ENCODE results near the gene IL1B.

- TF ChIP-seq POLR2A (IDR thresholded peaks at IDR 0.05) = peak; percentile 73
- TF ChIP-seq, protein P1, sequence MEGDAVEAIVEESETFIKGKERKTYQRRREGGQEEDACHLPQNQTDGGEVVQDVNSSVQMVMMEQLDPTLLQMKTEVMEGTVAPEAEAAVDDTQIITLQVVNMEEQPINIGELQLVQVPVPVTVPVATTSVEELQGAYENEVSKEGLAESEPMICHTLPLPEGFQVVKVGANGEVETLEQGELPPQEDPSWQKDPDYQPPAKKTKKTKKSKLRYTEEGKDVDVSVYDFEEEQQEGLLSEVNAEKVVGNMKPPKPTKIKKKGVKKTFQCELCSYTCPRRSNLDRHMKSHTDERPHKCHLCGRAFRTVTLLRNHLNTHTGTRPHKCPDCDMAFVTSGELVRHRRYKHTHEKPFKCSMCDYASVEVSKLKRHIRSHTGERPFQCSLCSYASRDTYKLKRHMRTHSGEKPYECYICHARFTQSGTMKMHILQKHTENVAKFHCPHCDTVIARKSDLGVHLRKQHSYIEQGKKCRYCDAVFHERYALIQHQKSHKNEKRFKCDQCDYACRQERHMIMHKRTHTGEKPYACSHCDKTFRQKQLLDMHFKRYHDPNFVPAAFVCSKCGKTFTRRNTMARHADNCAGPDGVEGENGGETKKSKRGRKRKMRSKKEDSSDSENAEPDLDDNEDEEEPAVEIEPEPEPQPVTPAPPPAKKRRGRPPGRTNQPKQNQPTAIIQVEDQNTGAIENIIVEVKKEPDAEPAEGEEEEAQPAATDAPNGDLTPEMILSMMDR (IDR thresholded peaks at IDR 0.05) = no peak
These were observed 18.3 kb downstream of the IL1B start for GRCh38 chr2:112818094-112818902.

Measured in right lobe of liver (tissue), 4 donors.